ENCODE data around the gene LRRK1.

- TF ChIP-seq FOXP2 (optimal IDR thresholded peaks at IDR 0.05; ENCODE audit: control extremely low read depth, extremely low read length, insufficient read depth) (no peak), POLR2AphosphoS5 (IDR thresholded peaks at IDR 0.05; ENCODE audit: borderline replicate concordance, low read depth, low read length) (no peak), EZH2 (IDR thresholded peaks at IDR 0.05) (no peak)
Measured at GRCh38 chr15:101063891-101064794, 145.0 kb downstream of the LRRK1 start.

Data from SK-N-MC (cell line).